Right ventricle myocardium inferior (tissue), 1 donor: ENCODE measurements around the gene SRP68. TPM values are rescaled to one million over a fixed set of nuclear protein-coding genes. Genes with fewer than 3 reads are reported as not detected.

ENCODE experiments used
- ATAC-seq: fragments of 200-7000 bp; cut with Tn5 transposase; one replicate; pipeline ENCODE4 v1.9.1; 2020; ENCODE audit warnings: mild to moderate bottlenecking, moderate library complexity
- DNase-seq: peaks from one replicate; pipeline ENCODE4 v3.0.0; 2021; ENCODE audit errors: missing footprints
- intact Hi-C: fragments of 100-400 bp; cut with DNase I; formaldehyde crosslinking; loops from one replicate; pipeline ENCODE4 v1.11.0; 2022
- total RNA-seq: library from RNA; stranded (reverse); fragmentation: NEBNext Ultra II Directional; extraction: Animal tissue kit (Norgen Biotek cat#: 25700); gene quantifications from one replicate; pipeline ENCODE4 v1.2.1, GENCODE V29; 2021
- donor health status: DM: no; HTN: yes; CAD: no; lungs with severe emphysema.

The SRP68 gene
- total RNA-seq, 1 donor from 2014 or later = 60.1 TPM

- intact Hi-C loops = no loop called here
- ATAC-seq = no peak
- DNase-seq = no peak
Measured at GRCh38 chr17:76026714-76027158, 45.6 kb downstream of the SRP68 start.

GRCh38 chr17:76025294-76025693, 47.0 kb downstream of the SRP68 start:
- peak; percentile 15 for DNase-seq
- intact Hi-C loops = no loop called here

GRCh38 chr17:76024353-76024752, 48.0 kb downstream of the SRP68 start:
- DNase-seq = peak; percentile 54
- ATAC-seq = no peak
- intact Hi-C loops = no loop called here

More at GRCh38 chr17:76025294-76025693, 47.0 kb downstream of the SRP68 start:
- no peak for ATAC-seq

GRCh38 chr17:76023900-76024237, 48.4 kb downstream of the SRP68 start:
- intact Hi-C loops = no loop called here
- ATAC-seq (no peak), DNase-seq (peak; percentile 37)

GRCh38 chr17:76022973-76023899, 49.1 kb downstream of the SRP68 start:
- intact Hi-C loops = no loop called here
- DNase-seq (no peak), ATAC-seq (no peak)

GRCh38 chr17:76022285-76022684, 50.0 kb downstream of the SRP68 start:
- intact Hi-C loops = no loop called here
- no peak for ATAC-seq
- no peak for DNase-seq

GRCh38 chr17:76019833-76020467, 52.4 kb downstream of the SRP68 start:
- DNase-seq (no peak), ATAC-seq (no peak)
- intact Hi-C loops = loop anchor here (5.0 kb wide), 1 partner anchor 162 kb away; no protein-coding TSS in a partner anchor

- DNase-seq = no peak
- intact Hi-C loops = loop anchor here (5.0 kb wide), 1 partner anchor 164 kb away; no protein-coding TSS in a partner anchor
- ATAC-seq = no peak
Measured at GRCh38 chr17:76018801-76019200, 53.5 kb downstream of the SRP68 start.

GRCh38 chr17:76018340-76018680, 54.0 kb downstream of the SRP68 start:
- ATAC-seq (no peak), DNase-seq (no peak)
- intact Hi-C loops = loop anchor here (5.0 kb wide), 1 partner anchor 164 kb away; no protein-coding TSS in a partner anchor

- ATAC-seq (no peak), DNase-seq (no peak)
- intact Hi-C loops = loop anchor here (5.0 kb wide), 1 partner anchor 165 kb away; no protein-coding TSS in a partner anchor
Measured at GRCh38 chr17:76017481-76018339, 54.6 kb downstream of the SRP68 start.

- intact Hi-C loops = loop anchor here (5.0 kb wide), 2 partner anchors 167 to 282 kb away; no protein-coding TSS in a partner anchor
- DNase-seq = peak; percentile 59
- no peak for ATAC-seq
Measured at GRCh38 chr17:76014925-76015261, 57.4 kb downstream of the SRP68 start.

GRCh38 chr17:76014100-76014924, 58.0 kb downstream of the SRP68 start:
- DNase-seq (peak; percentile 86), ATAC-seq (peak; percentile 77)
- intact Hi-C loops = loop anchor here (5.0 kb wide), 1 partner anchor 283 kb away; no protein-coding TSS in a partner anchor

GRCh38 chr17:76013377-76013932, 58.9 kb downstream of the SRP68 start:
- ATAC-seq (no peak), DNase-seq (peak; percentile 11)
- intact Hi-C loops = loop anchor here (5.0 kb wide), 1 partner anchor 284 kb away; no protein-coding TSS in a partner anchor

GRCh38 chr17:76011951-76012350, 60.4 kb downstream of the SRP68 start:
- intact Hi-C loops = loop anchor here (5.0 kb wide), 1 partner anchor 285 kb away; no protein-coding TSS in a partner anchor
- DNase-seq = no peak

GRCh38 chr17:76009969-76010661, 62.2 kb downstream of the SRP68 start:
- intact Hi-C loops = loop anchor here (5.0 to 10.0 kb wide), 2 partner anchors 235 to 287 kb away; a partner anchor contains a TSS
- ATAC-seq (no peak), DNase-seq (no peak)

More at GRCh38 chr17:76011951-76012350, 60.4 kb downstream of the SRP68 start:
- no peak for ATAC-seq

- ATAC-seq = no peak
- DNase-seq = no peak
- intact Hi-C loops = loop anchor here (10.0 kb wide), 1 partner anchor 235 kb away; a partner anchor contains a TSS
Measured at GRCh38 chr17:76009447-76009846, 62.9 kb downstream of the SRP68 start.
